ENCODE measurements around the gene TAS2R50.

GRCh38 chr12:10952645-10953044, 34.1 kb downstream of the TAS2R50 start:
- TF ChIP-seq CTCF (IDR thresholded peaks at IDR 0.05), result no peak
- TF ChIP-seq AR (CRISPR knock-in tag; IDR thresholded peaks at IDR 0.05), result no peak
- no peak for TF ChIP-seq ZSCAN18 (CRISPR knock-in tag; IDR thresholded peaks at IDR 0.05)
- no peak for TF ChIP-seq ESRRA (CRISPR knock-in tag; IDR thresholded peaks at IDR 0.05; ENCODE audit: borderline replicate concordance)
- no peak for TF ChIP-seq ZNF512 (CRISPR knock-in tag; IDR thresholded peaks at IDR 0.05; ENCODE audit: borderline replicate concordance)
- TF ChIP-seq CREB1 (CRISPR knock-in tag; IDR thresholded peaks at IDR 0.05), result no peak
- TF ChIP-seq SP1 (CRISPR knock-in tag; conservative IDR thresholded peaks at IDR 0.05), result no peak
- no peak for TF ChIP-seq STAT6 (CRISPR knock-in tag; conservative IDR thresholded peaks at IDR 0.05; ENCODE audit: low read depth)
- no peak for TF ChIP-seq HMGXB4 (CRISPR knock-in tag; IDR thresholded peaks at IDR 0.05)
- no peak for TF ChIP-seq MAX (CRISPR knock-in tag; IDR thresholded peaks at IDR 0.05)
